Esophagus (tissue), 2 donors: Measurements from ENCODE around the gene GSTT2B. TPM values are rescaled to one million over a fixed set of nuclear protein-coding genes. Genes with fewer than 3 reads are reported as not detected.
"Not testable (repeated sequence)": the region's sequence is repeated elsewhere in the genome, so short reads cannot be mapped to it uniquely, and the experiment has no call there.

Source experiments
- H3K27ac ChIP-seq, 2 donors: one replicate each; pipeline ENCODE4 v1.5.1; 2013; ENCODE audit warnings: low read depth in 2 of 2, mild to moderate bottlenecking in 2 of 2, inconsistent platforms in 1 of 2, low read length in 1 of 2, moderate library complexity in 1 of 2
- H3K27me3 ChIP-seq, 2 donors: one replicate each; pipeline ENCODE4 v1.6.1; 2013; ENCODE audit warnings: low read length in 2 of 2, control low read depth in 1 of 2, mild to moderate bottlenecking in 1 of 2; ENCODE audit not compliant: insufficient read depth in 2 of 2, control insufficient read depth in 1 of 2
- H3K36me3 ChIP-seq, 2 donors: one replicate each; pipeline ENCODE4 v1.6.1; 2013; ENCODE audit warnings: low read length in 1 of 2; ENCODE audit not compliant: control insufficient read depth in 2 of 2, insufficient read depth in 2 of 2
- H3K4me1 ChIP-seq, 2 donors: one replicate each; pipeline ENCODE4 v1.6.1; 2013; ENCODE audit warnings: low read length in 1 of 2; ENCODE audit not compliant: control insufficient read depth in 2 of 2, insufficient read depth in 2 of 2
- H3K4me3 ChIP-seq, 2 donors: one replicate each; pipeline ENCODE4 v1.5.1; 2013; ENCODE audit warnings: low read length in 2 of 2, mild to moderate bottlenecking in 2 of 2, low read depth in 1 of 2, moderate library complexity in 1 of 2
- H3K9me3 ChIP-seq, 2 donors: one replicate each; pipeline ENCODE4 v1.6.1; 2013; ENCODE audit warnings: mild to moderate bottlenecking in 2 of 2, low read depth in 1 of 2, low read length in 1 of 2, moderate library complexity in 1 of 2; ENCODE audit not compliant: control insufficient read depth in 2 of 2, insufficient read depth in 1 of 2
- WGBS, 2 donors: extraction: QIAGEN DNeasy Blood & Tissue Kit; methylation state at CpG; one replicate each; pipeline ENCODE4 v1.1.7; 2013; 5-methylcytosine and 5-hydroxymethylcytosine counted together
- polyA plus RNA-seq, 2 donors: library from polyadenylated mRNA; stranded (reverse); fragments of 200-250 nt; gene quantifications; one replicate each; pipeline ENCODE4 v1.2.3, GENCODE V29; 2013
- donor health status: healthy with polysubstance abuse.
- donor health status: Bipolar disorder and iron deficiency.

GSTT2B gene
- 10 to 100 TPM in 1 of 2 donors, 1 to 10 TPM in 1; 2.8 to 74.1 TPM for polyA plus RNA-seq

- not testable (repeated sequence) for H3K27me3 ChIP-seq, H3K27ac ChIP-seq, H3K4me1 ChIP-seq, H3K36me3 ChIP-seq, H3K9me3 ChIP-seq, H3K4me3 ChIP-seq
- WGBS, 2 donors: no CpG with 5 or more reads among the region's 43 CpGs
Measured at GRCh38 chr22:23961084-23961771, at the start of gene GSTT2B. GSTT2B (minus strand) TSS chr22:23961195; CDS start chr22:23961131, 64 bp downstream.

DNA sequence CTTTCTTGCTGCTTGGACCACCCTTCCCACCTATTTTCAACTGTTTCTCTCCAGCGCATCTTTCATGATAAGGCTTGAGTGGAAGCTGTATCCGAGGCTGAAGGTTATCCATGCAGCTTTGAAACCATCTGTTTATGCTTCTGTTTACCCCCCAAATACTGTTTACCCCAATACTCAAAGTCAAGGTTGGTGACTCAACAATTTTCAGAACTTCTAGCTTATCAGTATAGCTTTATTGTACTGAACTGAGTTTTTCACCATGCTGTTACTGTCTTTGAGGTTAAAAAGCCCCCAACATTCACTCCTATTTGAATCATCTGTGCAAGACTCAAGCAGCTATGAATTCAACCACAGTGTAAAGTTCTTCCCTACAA is 49.0 kb upstream of the GSTT2B start:
- H3K4me3 ChIP-seq: no peak overlapping the region
- no peak overlapping the region for H3K27ac ChIP-seq
- WGBS, 2 donors: 93 to 95% methylated on average over 2 of the region's 2 CpGs
- peaks cover 0 to 2% of the 10 kb centered on the region in 2 donors for H3K4me1 ChIP-seq
- H3K27me3 ChIP-seq: no peaks in the 10 kb centered on the region
- H3K9me3 ChIP-seq: no peaks in the 10 kb centered on the region
- H3K36me3 ChIP-seq: no peaks in the 10 kb centered on the region

- Histone ChIP-seq H3K9me3 (no peaks in the 10 kb centered on the region), H3K27ac (no peak overlapping the region), H3K36me3 (no peaks in the 10 kb centered on the region), H3K4me3 (no peak overlapping the region), H3K4me1 (peaks cover 0 to 2% of the 10 kb centered on the region in 2 donors), H3K27me3 (no peaks in the 10 kb centered on the region)
- 82 to 85% methylated on average over 7 of the region's 7 CpGs for WGBS, 2 donors
Measured at GRCh38 chr22:24009227-24010017, 48.4 kb upstream of the GSTT2B start.

DNA sequence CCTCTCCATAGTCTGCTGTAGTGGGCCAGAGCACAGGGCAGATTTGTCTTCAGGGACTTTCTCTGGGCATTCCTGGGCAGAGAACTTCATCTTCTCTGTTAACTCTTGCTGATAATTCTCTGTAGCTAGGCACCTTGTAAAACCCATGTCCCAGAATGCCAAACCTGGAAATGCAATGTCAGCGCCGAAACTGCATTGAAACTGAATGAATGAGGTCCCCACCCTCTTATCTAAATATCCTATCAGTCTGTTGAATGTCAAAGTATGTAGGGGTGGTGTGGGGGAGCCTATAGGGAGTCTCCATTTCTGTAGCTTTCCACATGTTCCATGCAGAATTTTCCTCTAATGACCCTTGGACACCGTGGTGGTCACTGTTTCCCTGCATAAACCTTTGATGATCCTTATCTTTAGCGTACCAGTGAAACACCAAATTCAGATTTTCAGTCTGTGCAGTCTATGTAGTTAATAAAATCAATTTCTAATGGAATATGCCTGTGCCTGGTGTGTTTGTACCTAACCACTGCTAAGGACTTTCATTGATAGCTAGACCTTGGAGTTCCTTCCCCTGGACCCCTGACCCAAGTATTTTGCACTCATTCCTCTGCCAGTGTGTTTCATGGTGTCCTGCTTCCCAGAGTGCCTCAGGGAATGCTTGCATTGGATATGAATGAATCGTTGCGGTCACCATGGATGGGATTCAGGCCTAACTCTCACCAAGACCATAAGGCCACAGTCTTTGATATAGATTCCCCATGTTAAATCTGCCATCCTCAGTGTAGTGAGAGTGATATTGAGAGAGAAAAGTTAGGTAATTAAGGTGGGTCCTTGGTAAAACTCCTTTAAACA is 47.6 kb upstream of the GSTT2B start:
- Histone ChIP-seq H3K9me3 (no peaks in the 10 kb centered on the region), H3K4me1 (peaks cover 0 to 2% of the 10 kb centered on the region in 2 donors), H3K27me3 (no peaks in the 10 kb centered on the region), H3K27ac (no peak overlapping the region), H3K4me3 (no peak overlapping the region), H3K36me3 (no peaks in the 10 kb centered on the region)
- 81 to 88% methylated on average over 6 of the region's 6 CpGs for WGBS, 2 donors

- no peaks in the 10 kb centered on the region for H3K27me3 ChIP-seq
- WGBS, 2 donors: 86 to 91% methylated on average over 1 of the region's 1 CpG
- no peaks in the 10 kb centered on the region for H3K36me3 ChIP-seq
- H3K27ac ChIP-seq: no peak overlapping the region
- peaks cover 0 to 2% of the 10 kb centered on the region in 2 donors for H3K4me1 ChIP-seq
- H3K9me3 ChIP-seq: no peaks in the 10 kb centered on the region
- no peak overlapping the region for H3K4me3 ChIP-seq
Measured at GRCh38 chr22:24008022-24008283, 47.0 kb upstream of the GSTT2B start.

DNA sequence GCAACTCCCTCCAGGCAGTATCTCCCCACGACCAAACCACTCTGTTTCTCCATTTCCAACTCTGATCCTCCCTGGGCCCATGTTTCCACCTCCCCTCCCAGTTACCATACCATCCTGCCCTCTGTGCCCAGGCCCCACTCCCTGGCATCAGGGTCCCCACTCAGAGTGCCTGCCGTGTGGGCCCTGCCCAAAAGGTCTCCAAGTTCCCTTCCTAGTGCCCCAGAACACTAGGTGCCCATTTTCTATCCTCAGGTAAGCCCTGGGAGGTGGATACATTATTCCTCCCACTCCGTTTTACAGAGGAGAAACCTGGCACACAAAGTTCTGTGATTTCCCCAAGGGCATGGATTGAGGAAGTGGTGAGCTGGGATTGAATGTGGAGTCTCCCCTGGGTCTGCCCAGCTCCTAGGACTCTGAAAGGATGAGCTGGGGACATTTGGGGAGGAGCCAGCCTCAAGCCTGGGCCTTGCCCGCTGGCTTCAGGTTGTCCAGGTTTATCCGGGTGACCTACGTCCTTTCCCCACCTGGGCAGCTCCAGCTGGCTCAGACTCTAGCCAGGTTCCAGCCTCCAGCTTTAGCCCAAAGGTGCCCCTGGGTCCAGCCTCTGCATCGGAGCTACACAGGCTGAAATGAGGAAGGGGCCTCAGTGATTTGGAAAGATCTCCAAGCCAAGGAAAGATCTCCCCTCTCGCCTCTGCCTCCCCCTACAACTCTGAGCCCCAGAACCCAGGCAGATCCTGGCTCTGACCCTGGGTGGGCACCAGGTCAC is 46.4 kb upstream of the GSTT2B start:
- Histone ChIP-seq H3K4me1 (peaks cover 0 to 2% of the 10 kb centered on the region in 2 donors), H3K4me3 (no peak overlapping the region), H3K9me3 (no peaks in the 10 kb centered on the region), H3K27me3 (no peaks in the 10 kb centered on the region), H3K27ac (no peak overlapping the region), H3K36me3 (no peaks in the 10 kb centered on the region)
- 72 to 74% methylated on average over 8 of the region's 8 CpGs for WGBS, 2 donors

GRCh38 chr22:24006914-24007214 is 45.9 kb upstream of the GSTT2B start:
- Histone ChIP-seq H3K9me3 (no peaks in the 10 kb centered on the region), H3K4me1 (no peaks in the 10 kb centered on the region), H3K27ac (no peak overlapping the region), H3K36me3 (no peaks in the 10 kb centered on the region), H3K27me3 (no peaks in the 10 kb centered on the region), H3K4me3 (no peak overlapping the region)
- WGBS, 2 donors: 87 to 88% methylated on average over 6 of the region's 6 CpGs

GRCh38 chr22:24006207-24006913 is 45.4 kb upstream of the GSTT2B start:
- Histone ChIP-seq H3K36me3 (no peaks in the 10 kb centered on the region), H3K27ac (no peak overlapping the region), H3K27me3 (no peaks in the 10 kb centered on the region), H3K9me3 (no peaks in the 10 kb centered on the region), H3K4me3 (no peak overlapping the region), H3K4me1 (no peaks in the 10 kb centered on the region)
- 78 to 81% methylated on average over 10 of the region's 10 CpGs for WGBS, 2 donors

DNA sequence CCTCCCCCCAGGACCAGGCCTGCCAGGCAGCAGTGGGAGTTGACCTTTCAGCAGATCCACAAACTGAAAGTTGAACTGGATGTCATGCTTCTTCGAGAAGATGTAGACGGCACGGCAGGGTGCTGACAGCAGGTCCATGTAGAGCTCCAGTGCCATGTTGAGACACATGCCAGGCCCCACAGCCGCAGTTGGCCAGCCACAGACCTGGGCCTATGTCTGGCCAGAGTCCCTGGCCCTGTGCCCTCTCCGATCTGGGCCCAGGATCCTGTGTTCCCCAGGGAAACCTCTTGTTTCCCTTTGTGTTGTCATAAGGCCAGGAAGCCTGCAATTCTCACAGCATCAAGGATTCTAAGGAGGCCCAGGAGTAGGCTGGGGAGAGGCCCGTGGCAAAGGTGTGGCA is 44.2 kb upstream of the GSTT2B start, which contains the start of gene GSTT4:
Gene GSTT4, minus strand, starts transcription at position 253 of the 400 bp plus-strand sequence. Its CDS starts 97 bp downstream, at position 156.
- no peak within 1 kb of the TSS for H3K4me3 ChIP-seq
- H3K36me3 ChIP-seq: no peaks in the 10 kb centered on the region
- no peaks in the 10 kb centered on the region for H3K9me3 ChIP-seq
- no peak within 1 kb of the TSS for H3K27ac ChIP-seq
- 69 to 71% methylated on average over 6 of the region's 6 CpGs for WGBS, 2 donors
- no peaks in the 10 kb centered on the region for H3K4me1 ChIP-seq
- H3K27me3 ChIP-seq: no peaks in the 10 kb centered on the region
